NCI-H1417 (cell line): ENCODE results near the gene SLC30A3.
"Not testable (repeated sequence)": the region's sequence is repeated elsewhere in the genome, so short reads cannot be mapped to it uniquely, and the experiment has no call there.

ENCODE experiments used
- DNase-seq, 3 experiments: peaks; one replicate each; lab custom pipeline; 2025; lab: John Stamatoyannopoulos, UW

The SLC30A3 gene

DNA sequence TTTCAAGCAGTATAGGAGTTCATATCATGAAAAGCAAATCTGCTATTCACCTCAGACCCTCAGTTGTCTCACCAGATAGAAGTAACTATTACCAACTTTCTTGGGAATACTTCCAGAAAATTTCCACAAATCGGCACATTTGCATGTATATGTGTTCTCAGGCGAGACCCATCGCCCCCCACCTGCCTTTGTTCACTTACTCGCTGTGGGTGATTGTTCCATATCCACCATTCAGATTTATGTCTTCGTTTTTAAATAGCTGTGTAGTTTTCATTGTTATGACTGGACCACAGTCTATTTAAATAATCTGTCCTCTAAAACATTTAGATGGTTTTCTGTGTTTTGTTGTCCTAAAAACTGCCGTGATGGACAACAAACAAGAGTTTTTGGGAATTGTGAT is 22.6 kb upstream of the SLC30A3 start:
- DNase-seq = no peak

GRCh38 chr2:27284996-27285395 is 22.1 kb upstream of the SLC30A3 start:
- DNase-seq = no peak

DNA sequence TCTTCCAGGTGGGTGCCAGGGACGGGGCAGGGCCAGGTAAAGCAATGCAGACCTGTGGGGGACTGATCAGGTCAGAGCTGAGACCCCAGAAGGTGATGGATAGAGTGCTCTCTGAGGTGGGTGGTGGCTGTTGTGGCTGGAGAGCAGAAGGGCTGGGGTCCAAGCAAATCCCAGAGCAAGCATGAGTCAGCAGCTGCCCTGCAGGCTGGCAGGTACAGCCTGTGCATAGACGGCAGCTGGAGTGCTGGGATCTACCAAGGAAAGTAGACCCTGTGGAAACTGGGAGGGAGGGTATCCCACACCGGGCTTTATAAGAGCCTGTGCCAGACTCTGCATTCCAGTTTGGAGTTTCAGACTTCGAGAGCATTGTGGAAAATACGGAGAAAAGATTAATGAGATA is 20.0 kb upstream of the SLC30A3 start:
- no peak for DNase-seq

GRCh38 chr2:27281855-27282559 is 19.2 kb upstream of the SLC30A3 start, which contains the start of gene TRIM54:
TSS of gene TRIM54 (plus strand) at chr2:27282429. CDS start at chr2:27282732, 303 bp downstream.
- no peak for DNase-seq

GRCh38 chr2:27281442-27281841 is 18.6 kb upstream of the SLC30A3 start:
- no peak for DNase-seq

DNA sequence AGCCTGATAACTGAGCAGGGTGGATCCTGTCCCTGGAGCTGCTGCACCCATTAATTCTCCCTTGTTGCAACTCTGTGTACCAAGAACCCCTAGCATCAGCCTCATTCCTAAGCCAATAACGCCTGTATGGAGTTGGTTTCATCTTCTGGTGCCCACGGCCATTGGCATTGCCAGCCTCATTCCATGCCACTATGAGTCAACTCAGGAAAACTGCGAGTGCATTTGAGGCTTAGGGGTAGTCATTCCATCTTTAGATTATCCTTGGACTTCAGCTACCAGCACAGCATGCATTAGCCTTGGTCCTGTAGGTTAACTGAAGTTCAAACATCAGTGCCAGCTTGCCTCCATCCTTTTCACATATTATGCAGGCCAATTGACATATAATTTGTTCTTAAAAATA is 18.0 kb upstream of the SLC30A3 start:
- DNase-seq = no peak

- no peak for DNase-seq
Measured at GRCh38 chr2:27278010-27278409, 15.2 kb upstream of the SLC30A3 start.

DNA sequence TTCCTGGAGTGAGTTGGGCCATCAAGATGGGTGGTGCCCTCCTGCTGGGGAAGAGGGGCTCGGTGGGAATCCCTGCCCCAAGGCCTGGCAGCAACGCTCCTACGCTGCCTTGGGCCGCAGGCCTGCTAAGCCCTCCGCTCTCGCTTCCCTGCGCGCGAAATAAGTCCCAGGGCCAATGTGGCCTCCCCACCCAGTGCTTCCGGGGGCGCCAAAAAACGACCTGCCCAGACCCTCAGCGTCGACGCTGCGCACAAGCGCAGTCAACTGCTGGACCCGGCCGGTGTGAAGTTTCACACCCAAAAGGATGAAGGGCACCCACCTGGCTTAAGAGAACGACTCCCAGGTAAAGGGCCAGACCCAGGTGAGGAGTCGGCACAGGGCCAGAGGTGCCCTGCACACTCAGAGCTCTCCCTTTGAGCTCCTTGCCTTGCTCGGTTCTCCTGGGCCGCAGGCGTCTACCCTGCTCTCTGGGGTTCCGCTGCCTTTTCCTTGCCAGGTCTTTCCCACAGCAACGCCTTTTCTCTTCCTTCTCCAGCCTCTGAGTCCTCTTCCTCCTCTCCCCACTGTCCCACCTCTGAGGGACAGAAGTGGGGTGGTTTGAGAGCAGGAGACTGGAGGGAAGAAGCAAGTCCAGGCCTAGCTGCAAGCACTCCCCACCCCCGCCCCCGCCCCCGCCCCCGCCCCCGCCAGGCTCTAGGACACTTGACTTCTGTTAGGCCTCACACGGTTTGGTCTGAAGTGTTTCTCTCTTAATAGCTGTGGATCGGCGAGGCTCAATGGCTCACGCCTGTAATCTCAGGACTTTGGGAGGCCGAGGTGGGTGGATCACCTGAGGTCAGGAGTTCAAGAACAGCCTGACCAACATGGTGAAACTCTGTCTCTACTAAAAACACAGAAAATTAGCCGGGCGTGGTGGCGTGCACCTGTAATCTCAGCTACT is 12.6 kb upstream of the SLC30A3 start, which contains the start of gene DNAJC5G:
TSS of gene DNAJC5G (plus strand) at position 223 of the 940 bp plus-strand sequence. CDS start 1,296 bp downstream, outside the sequence.
- no peak for DNase-seq

DNA sequence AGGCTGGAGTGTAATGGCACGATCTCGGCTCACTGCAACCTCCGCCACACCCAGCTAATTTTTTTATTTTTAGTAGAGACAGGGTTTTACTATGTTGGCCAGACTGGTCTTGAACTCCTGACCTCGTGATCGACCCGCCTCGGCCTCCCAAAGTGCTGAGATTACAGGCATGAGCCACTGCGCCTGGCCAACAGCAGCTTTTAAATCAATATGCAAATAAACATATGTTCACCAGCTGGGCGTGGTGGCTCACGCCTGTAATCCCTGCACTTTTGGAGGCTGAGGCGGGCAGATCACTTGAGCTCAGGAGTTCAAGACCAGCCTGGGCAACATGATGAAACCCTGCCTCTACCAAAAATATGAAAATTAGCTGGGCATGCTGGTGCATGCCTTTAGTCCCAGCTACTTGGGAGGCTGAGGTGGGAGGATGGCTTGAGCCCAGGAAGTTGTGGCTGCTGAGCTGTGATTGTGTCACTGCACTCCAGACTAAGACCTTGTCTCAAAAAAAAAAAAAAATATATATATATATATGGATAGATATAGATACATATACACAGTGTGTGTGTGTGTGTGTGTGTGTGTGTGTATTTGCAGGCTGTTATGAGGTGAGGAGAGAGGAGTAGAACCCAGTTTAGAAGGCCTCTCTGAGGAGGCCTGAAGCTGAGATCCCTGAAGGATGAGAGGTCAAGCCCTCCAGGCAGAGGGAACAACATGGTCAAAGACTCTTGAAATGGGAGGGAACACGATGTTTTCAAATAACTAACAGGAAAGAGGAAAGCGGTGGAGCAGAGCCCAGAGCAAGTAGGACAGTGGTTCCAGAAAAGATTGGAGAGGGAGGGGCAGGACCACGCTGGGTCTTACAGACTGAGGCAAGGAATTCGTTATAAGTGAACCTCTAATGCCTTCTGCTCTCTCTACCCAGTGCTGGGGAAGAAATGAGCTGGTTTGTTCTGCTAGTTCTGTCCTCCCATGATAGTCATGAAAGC is 10.0 kb upstream of the SLC30A3 start:
- not testable (repeated sequence) for DNase-seq

DNA sequence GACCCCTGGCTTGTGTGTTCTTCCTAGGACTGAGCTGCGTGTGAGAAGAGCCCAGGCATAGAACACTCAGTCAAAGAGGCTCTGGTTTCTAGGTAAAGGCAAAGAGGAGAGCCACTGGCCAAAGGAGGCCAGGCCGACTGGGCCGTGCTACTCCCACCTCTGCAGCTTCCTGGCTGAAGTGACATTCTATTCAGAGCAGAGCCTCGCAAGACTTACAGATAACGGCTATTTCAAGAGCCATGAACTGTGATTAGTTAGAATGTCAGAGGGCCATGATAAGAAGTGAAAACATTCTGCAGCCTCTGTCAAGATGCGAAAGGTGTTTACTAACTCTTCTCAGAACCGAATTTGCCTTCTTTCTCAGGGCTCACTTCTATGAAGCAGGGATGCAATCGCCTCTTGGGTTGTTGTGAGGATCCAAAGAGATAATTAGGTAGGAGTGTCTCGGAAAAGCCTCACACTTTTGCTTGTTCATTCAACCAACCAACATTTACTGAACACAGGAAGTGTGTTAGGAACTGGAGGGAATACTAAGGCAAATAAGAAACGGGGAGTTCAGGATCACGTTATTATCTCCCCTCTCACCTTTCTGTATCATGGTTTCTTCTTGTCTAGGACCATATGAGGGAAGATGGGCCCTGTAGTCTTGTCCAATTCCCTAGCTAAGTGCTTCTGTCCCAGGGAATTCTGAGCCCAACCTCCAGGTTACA is 8.9 kb upstream of the SLC30A3 start:
- no peak for DNase-seq

GRCh38 chr2:27270670-27271069 is 7.8 kb upstream of the SLC30A3 start:
- DNase-seq = no peak

DNA sequence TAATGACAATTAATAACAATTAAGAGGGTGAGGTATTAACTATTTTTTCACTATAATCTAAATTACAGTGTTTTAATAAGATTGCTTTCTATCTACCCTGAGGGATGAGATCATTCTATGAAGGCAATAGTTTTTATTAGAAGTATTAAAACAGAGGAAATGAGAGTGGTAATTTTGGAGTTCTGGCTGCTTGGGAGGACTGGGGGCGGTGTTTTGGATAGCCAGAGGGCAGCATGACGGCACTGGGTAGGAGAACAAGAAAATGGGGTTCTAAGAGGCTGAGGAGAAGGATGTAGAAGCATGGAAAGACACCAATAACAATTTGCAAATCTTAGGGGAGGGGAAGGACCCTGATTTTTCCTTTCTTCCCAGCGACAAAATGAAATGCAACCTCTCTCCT is 7.3 kb upstream of the SLC30A3 start:
- DNase-seq = no peak

DNA sequence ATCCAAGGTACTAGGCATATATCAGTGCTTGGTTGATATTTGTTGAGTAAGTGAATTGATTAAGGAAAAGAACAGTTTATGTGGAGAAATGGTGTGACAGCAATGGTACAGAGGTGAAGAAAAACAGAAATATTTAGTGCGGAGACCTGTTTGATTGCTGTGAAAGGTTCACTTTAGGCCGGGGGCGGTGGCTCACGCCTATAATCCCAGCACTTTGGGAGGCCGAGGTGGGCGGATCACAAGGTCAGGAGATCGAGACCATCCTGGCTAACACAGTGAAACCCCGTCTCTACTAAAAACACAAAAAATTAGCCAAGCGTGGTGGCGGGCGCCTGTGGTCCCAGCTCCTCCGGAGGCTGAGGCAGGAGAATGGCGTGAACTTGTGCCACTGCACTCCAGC is 5.4 kb upstream of the SLC30A3 start:
- not testable (repeated sequence) for DNase-seq

GRCh38 chr2:27265536-27265870 is 2.7 kb upstream of the SLC30A3 start:
- DNase-seq = no peak

DNA sequence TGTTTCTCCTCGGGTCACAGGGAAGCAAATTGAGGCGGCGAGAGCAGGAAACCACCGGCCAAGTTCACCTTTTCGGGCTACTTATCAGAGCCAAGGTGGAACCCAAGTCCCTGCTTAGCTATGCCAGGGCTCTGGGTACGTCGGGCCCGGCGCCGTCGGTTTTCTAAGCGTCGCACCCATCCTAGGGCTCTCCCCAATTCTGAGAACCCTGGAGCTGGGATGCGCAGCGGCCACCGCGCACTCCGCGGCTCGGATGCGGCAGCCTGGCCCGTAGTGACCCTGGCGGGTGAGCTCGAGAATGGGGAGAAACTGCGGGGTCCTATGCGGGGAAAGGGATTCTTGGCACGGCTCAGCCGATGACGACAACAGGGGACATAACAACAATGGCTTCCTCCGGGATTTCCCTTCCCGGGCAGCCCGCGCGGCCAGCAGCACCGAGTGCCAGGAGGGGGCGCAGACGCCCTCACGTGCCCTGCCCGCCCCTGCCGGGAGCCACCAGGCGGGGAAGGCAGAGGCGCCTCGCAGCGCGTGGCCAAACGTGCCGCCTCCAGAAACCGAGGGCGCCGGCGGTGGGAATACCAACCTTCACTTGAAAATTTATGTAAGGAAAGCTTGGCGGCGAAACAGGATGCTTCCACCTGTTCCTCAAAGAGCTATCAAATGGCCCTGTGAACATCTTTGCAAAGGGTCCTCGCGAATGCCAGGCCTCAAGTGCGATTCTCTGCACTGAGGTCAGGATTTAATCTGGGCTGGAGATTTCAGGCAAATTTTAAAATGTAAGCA is 2.1 kb upstream of the SLC30A3 start:
- DNase-seq = peak; percentile 72 to 90 (median 88)

DNA sequence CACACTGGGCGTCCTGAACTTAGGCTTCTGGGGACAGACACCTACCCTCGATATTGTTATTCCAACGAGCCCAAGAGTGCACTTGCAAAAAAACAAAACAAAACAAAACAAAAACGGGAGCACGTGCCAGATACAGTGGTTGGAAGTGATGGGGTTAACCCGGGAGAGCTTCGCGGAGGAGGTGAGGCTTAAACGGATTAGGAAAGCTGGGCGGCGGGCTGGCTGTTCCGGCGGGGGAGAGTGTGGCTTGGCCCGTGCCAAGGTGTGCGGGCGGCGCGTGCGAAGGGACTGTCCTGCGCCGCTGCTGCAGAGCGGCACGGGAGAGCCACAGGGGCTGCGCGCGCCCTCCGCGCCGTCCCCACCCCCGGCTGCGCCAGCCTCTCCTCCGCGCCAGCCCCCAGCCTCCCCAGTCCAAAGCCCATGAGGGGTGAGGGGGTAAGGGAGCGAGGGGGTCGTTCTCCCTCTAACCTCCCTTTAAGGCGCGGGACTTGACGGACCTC is 1.5 kb upstream of the SLC30A3 start:
- peak in 2 of 3 experiments; percentile 60 to 63 for DNase-seq

GRCh38 chr2:27263287-27264252 is 723 bp upstream of the SLC30A3 start:
- peak; percentile 21 to 63 (median 56) for DNase-seq

DNA sequence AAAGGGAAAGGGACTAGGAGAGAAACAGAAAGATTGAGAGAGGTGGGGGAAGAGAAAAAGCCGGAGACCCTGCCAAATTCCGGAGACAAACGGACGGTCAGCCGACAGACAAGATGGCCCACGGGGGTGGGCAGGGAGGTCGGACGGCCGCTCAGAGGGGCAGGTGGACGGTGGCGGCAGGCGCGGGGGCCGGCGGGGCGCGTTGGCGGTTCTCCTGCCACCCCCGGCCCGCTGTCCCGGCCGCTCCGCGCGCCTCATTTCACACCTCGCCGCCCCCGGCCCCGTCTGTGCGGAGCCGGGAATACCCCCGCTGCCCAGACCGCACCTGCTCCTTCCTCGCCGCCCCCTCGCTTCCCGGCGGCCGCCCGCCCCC is 935 bp downstream of the SLC30A3 start:
- peak in 1 of 3 experiments; percentile 33 for DNase-seq
